GM19468 (cell line): ENCODE measurements around the gene IER3IP1.
"Not testable (repeated sequence)": the region's sequence is repeated elsewhere in the genome, so short reads cannot be mapped to it uniquely, and the experiment has no call there.

Experiments
- ATAC-seq: cut with Tn5 transposase; IDR thresholded peaks from one replicate; pipeline ENCODE4 v1.9.1; 2021; ENCODE audit warnings: mild to moderate bottlenecking, moderate library complexity, moderate number of reproducible peaks; ENCODE audit not compliant: unreplicated experiment; ENCODE audit errors: extremely low read depth

Gene IER3IP1

GRCh38 chr18:47163241-47163640 is 12.9 kb downstream of the IER3IP1 start:
- peak; percentile 48 for ATAC-seq

- ATAC-seq = no peak
Observed at GRCh38 chr18:47160256-47160655, 15.9 kb downstream of the IER3IP1 start.

GRCh38 chr18:47158404-47158803 is 17.8 kb downstream of the IER3IP1 start:
- ATAC-seq = not testable (repeated sequence)

GRCh38 chr18:47151439-47151838 is 24.7 kb downstream of the IER3IP1 start:
- ATAC-seq = no peak

GRCh38 chr18:47150824-47151366 is 25.3 kb downstream of the IER3IP1 start:
- ATAC-seq = no peak

GRCh38 chr18:47150029-47150823 is 25.9 kb downstream of the IER3IP1 start, which contains the start of gene HDHD2:
HDHD2 (minus strand) TSS chr18:47150500; CDS start chr18:47136439, 14,061 bp downstream.
- ATAC-seq = peak; percentile 59

- no peak for ATAC-seq
Observed at GRCh38 chr18:47149457-47150028, 26.6 kb downstream of the IER3IP1 start.

GRCh38 chr18:47146206-47146605 is 30.0 kb downstream of the IER3IP1 start:
- ATAC-seq = no peak

- ATAC-seq = no peak
Observed at GRCh38 chr18:47143899-47144485, 32.2 kb downstream of the IER3IP1 start.

- ATAC-seq = no peak
Observed at GRCh38 chr18:47143153-47143552, 33.0 kb downstream of the IER3IP1 start.

GRCh38 chr18:47141289-47141688 is 34.9 kb downstream of the IER3IP1 start:
- no peak for ATAC-seq

- no peak for ATAC-seq
Observed at GRCh38 chr18:47121146-47121545, 55.0 kb downstream of the IER3IP1 start.

GRCh38 chr18:47120428-47120827 is 55.7 kb downstream of the IER3IP1 start:
- peak; percentile 59 for ATAC-seq

GRCh38 chr18:47118981-47119380 is 57.2 kb downstream of the IER3IP1 start:
- ATAC-seq = no peak

GRCh38 chr18:47115205-47115604 is 61.0 kb downstream of the IER3IP1 start:
- ATAC-seq = no peak

GRCh38 chr18:47113796-47114540 is 62.2 kb downstream of the IER3IP1 start:
- no peak for ATAC-seq

- ATAC-seq = no peak
Observed at GRCh38 chr18:47110492-47111274, 65.5 kb downstream of the IER3IP1 start.

GRCh38 chr18:47109720-47110119 is 66.4 kb downstream of the IER3IP1 start:
- no peak for ATAC-seq

GRCh38 chr18:47108998-47109405 is 67.2 kb downstream of the IER3IP1 start:
- ATAC-seq = no peak

GRCh38 chr18:47108373-47108772 is 67.8 kb downstream of the IER3IP1 start:
- no peak for ATAC-seq
